NCI-H446 treated with DMSO at 0.1 percent for 48 hours (cell line): ENCODE data around the gene LGI4.

ENCODE experiments used
- DNase-seq: peaks from one replicate; lab custom pipeline; 2025; lab: John Stamatoyannopoulos, UW

The LGI4 gene

GRCh38 chr19:35134601-35135242, at the start of gene LGI4:
TSS of gene LGI4 (minus strand) at chr19:35135059. CDS start at chr19:35134680, 379 bp downstream.
- DNase-seq: no peak

- DNase-seq: no peak
Measured at GRCh38 chr19:35184267-35184666, 49.4 kb upstream of the LGI4 start.

- no peak for DNase-seq
Measured at GRCh38 chr19:35181387-35181786, 46.5 kb upstream of the LGI4 start.

- no peak for DNase-seq
Measured at GRCh38 chr19:35179830-35180229, 45.0 kb upstream of the LGI4 start.

- DNase-seq: no peak
Measured at GRCh38 chr19:35178701-35179100, 43.8 kb upstream of the LGI4 start.

- DNase-seq: no peak
Measured at GRCh38 chr19:35177377-35178274, 42.8 kb upstream of the LGI4 start.

- DNase-seq: no peak
Measured at GRCh38 chr19:35176181-35176570, 41.3 kb upstream of the LGI4 start.

GRCh38 chr19:35174226-35174625, 39.4 kb upstream of the LGI4 start:
- DNase-seq: no peak

GRCh38 chr19:35171730-35172129, 36.9 kb upstream of the LGI4 start:
- DNase-seq: no peak

- no peak for DNase-seq
Measured at GRCh38 chr19:35170359-35171061, 35.7 kb upstream of the LGI4 start.

GRCh38 chr19:35169221-35169995, 34.5 kb upstream of the LGI4 start:
- DNase-seq: no peak

- DNase-seq: no peak
Measured at GRCh38 chr19:35168196-35168595, 33.3 kb upstream of the LGI4 start.

GRCh38 chr19:35167251-35168119, 32.6 kb upstream of the LGI4 start:
- no peak for DNase-seq

GRCh38 chr19:35166100-35167063, 31.5 kb upstream of the LGI4 start:
- DNase-seq: no peak

GRCh38 chr19:35165200-35166058, 30.6 kb upstream of the LGI4 start:
- DNase-seq: no peak

- no peak for DNase-seq
Measured at GRCh38 chr19:35164418-35164817, 29.6 kb upstream of the LGI4 start.

GRCh38 chr19:35162471-35163326, 27.8 kb upstream of the LGI4 start:
- no peak for DNase-seq

GRCh38 chr19:35161434-35161743, 26.5 kb upstream of the LGI4 start:
- DNase-seq: no peak
